IMR-90 (cell line): ENCODE data around the gene MGST2. TPM values are rescaled to one million over a fixed set of nuclear protein-coding genes. Genes with fewer than 3 reads are reported as not detected.

Source experiments
- ATAC-seq: fragments of 200-7000 bp; cut with Tn5 transposase; 2 replicates; pipeline ENCODE4 v1.9.1; 2020; ENCODE audit warnings: low read depth, mild to moderate bottlenecking, moderate library complexity
- BruUV-seq: library from RNA; stranded (reverse); fragments of 400-500 nt; replicated peaks from 2 replicates; lab custom pipeline; 2021; lab: Mats Ljungman, UMichigan
- CTCF ChIA-PET: fragments of 300-600 bp; formaldehyde crosslinking; extraction: SDS; loops from one replicate; lab custom pipeline; 2021; ENCODE audit warnings: antibody characterized with exemption; lab: Yijun Ruan, JAX
- POLR2A ChIA-PET: fragments of 300-600 bp; sonication (Branson Sonifier 250); formaldehyde crosslinking; loops from one replicate; lab custom pipeline; 2022; ENCODE audit warnings: antibody characterized with exemption; ENCODE audit not compliant: unreplicated experiment; lab: Charles Lee
- DNase-seq: peaks from one replicate; pipeline ENCODE4 v3.0.0; 2013
- H2AFZ ChIP-seq: replicated peaks from 2 replicates; pipeline ENCODE3; 2013; ENCODE audit warnings: low read length, mild to moderate bottlenecking; ENCODE audit not compliant: poor library complexity
- H2AK5ac ChIP-seq: 2 replicates; pipeline ENCODE4 v1.6.1; 2013; ENCODE audit warnings: low read depth, low read length, inconsistent platforms
- H2AK9ac ChIP-seq: replicated peaks from 2 replicates; pipeline ENCODE3; 2013; ENCODE audit warnings: mild to moderate bottlenecking, low read depth, low read length, moderate library complexity; ENCODE audit not compliant: poor library complexity
- H2BK120ac ChIP-seq: 2 replicates; pipeline ENCODE4 v1.6.1; 2013; ENCODE audit warnings: low read depth, low read length, inconsistent platforms
- H2BK15ac ChIP-seq: 3 replicates; pipeline ENCODE4 v1.6.1; 2013; ENCODE audit warnings: low read depth, low read length, inconsistent platforms
- H2BK20ac ChIP-seq: 2 replicates; pipeline ENCODE4 v1.6.1; 2013; ENCODE audit warnings: low read depth, mild to moderate bottlenecking, inconsistent platforms, low read length, moderate library complexity
- H2BK5ac ChIP-seq: 2 replicates; pipeline ENCODE4 v1.6.1; 2013; ENCODE audit warnings: mild to moderate bottlenecking, low read depth, low read length, inconsistent platforms; ENCODE audit not compliant: poor library complexity, severe bottlenecking
- H3K14ac ChIP-seq: replicated peaks from 2 replicates; pipeline ENCODE4 v1.6.1; 2013; ENCODE audit warnings: low read depth, low read length, inconsistent platforms
- H3K18ac ChIP-seq: 2 replicates; pipeline ENCODE4 v1.6.1; 2013; ENCODE audit warnings: low read depth, low read length, control low read depth
- H3K23ac ChIP-seq: 2 replicates; pipeline ENCODE4 v1.6.1; 2013; ENCODE audit warnings: low read depth, low read length, inconsistent platforms
- H3K27ac ChIP-seq: 2 replicates; pipeline ENCODE4 v1.5.1; 2013; ENCODE audit warnings: mild to moderate bottlenecking, control low read depth, low read length; ENCODE audit not compliant: insufficient read depth
- H3K27me3 ChIP-seq: 2 replicates; pipeline ENCODE4 v1.6.1; 2013; ENCODE audit warnings: low read length; ENCODE audit not compliant: control insufficient read depth, insufficient read depth
- H3K36me3 ChIP-seq: 2 replicates; pipeline ENCODE4 v1.6.1; 2013; ENCODE audit warnings: low read length, mixed read lengths; ENCODE audit not compliant: control insufficient read depth, insufficient read depth
- H3K4ac ChIP-seq: 2 replicates; pipeline ENCODE4 v1.6.1; 2013; ENCODE audit warnings: low read depth, low read length, inconsistent platforms
- H3K4me1 ChIP-seq: 2 replicates; pipeline ENCODE4 v1.6.1; 2013; ENCODE audit warnings: low read length, mixed read lengths; ENCODE audit not compliant: control insufficient read depth, insufficient read depth
- H3K4me2 ChIP-seq: 2 replicates; pipeline ENCODE4 v1.6.1; 2013; ENCODE audit warnings: low read depth, mild to moderate bottlenecking, control low read depth, low read length, moderate library complexity
- H3K4me3 ChIP-seq: 2 replicates; pipeline ENCODE4 v1.5.1; 2013; ENCODE audit warnings: low read depth, mild to moderate bottlenecking, control low read depth, low read length, moderate library complexity; ENCODE audit not compliant: insufficient read depth
- H3K56ac ChIP-seq: 2 replicates; pipeline ENCODE4 v1.6.1; 2013; ENCODE audit warnings: low read length, inconsistent platforms; ENCODE audit not compliant: insufficient read depth; ENCODE audit errors: extremely low read depth
- H3K79me1 ChIP-seq, 2 experiments: 2 replicates each; pipeline ENCODE4 v1.6.1; 2013; ENCODE audit warnings: low read length in 2 of 2, inconsistent platforms in 1 of 2, low read depth in 1 of 2
- H3K9ac ChIP-seq: 2 replicates; pipeline ENCODE4 v1.6.1; 2013; ENCODE audit warnings: low read depth, low read length, control low read depth
- H3K9me1 ChIP-seq: 2 replicates; pipeline ENCODE4 v1.6.1; 2013; ENCODE audit warnings: low read length, inconsistent platforms; ENCODE audit not compliant: insufficient read depth
- H3K9me3 ChIP-seq: 2 replicates; pipeline ENCODE4 v1.6.1; 2013; ENCODE audit warnings: low read length; ENCODE audit not compliant: control insufficient read depth, insufficient read depth
- H4K20me1 ChIP-seq: 2 replicates; pipeline ENCODE4 v1.6.1; 2013; ENCODE audit warnings: low read length, inconsistent platforms; ENCODE audit not compliant: insufficient read depth
- H4K5ac ChIP-seq: 2 replicates; pipeline ENCODE4 v1.6.1; 2013; ENCODE audit warnings: mild to moderate bottlenecking, low read depth, low read length, control low read depth
- H4K8ac ChIP-seq, 2 experiments: 2 replicates each; pipeline ENCODE4 v1.6.1; 2013; ENCODE audit warnings: low read depth in 2 of 2, low read length in 2 of 2, control low read depth in 1 of 2, inconsistent platforms in 1 of 2
- H4K91ac ChIP-seq: 2 replicates; pipeline ENCODE4 v1.6.1; 2013; ENCODE audit warnings: low read depth, low read length, inconsistent platforms; ENCODE audit not compliant: insufficient read depth
- BHLHE40 ChIP-seq: fragments of 150-350 bp; IDR thresholded peaks from 2 replicates; pipeline ENCODE4 v1.6.1; 2016; ENCODE audit warnings: mild to moderate bottlenecking, low read depth, low read length
- CHD1 ChIP-seq: IDR thresholded peaks from 2 replicates; pipeline ENCODE4 v1.6.1; 2012; ENCODE audit warnings: low read depth, low read length, improper control_type of control experiment
- ELK1 ChIP-seq: fragments of 150-350 bp; IDR thresholded peaks from 2 replicates; pipeline ENCODE4 v1.6.1; 2016; ENCODE audit warnings: low read depth, mild to moderate bottlenecking, low read length, moderate library complexity, borderline replicate concordance
- MAZ ChIP-seq: IDR thresholded peaks from 2 replicates; pipeline ENCODE4 v1.6.1; 2012; ENCODE audit warnings: low read depth, mild to moderate bottlenecking, low read length, improper control_type of control experiment, moderate library complexity, borderline replicate concordance
- NFE2L2 ChIP-seq: fragments of 150-350 bp; IDR thresholded peaks from 2 replicates; pipeline ENCODE4 v1.6.1; 2016; ENCODE audit warnings: low read depth, mild to moderate bottlenecking, low read length
- RAD21 ChIP-seq: IDR thresholded peaks from 2 replicates; pipeline ENCODE4 v1.6.1; 2012; ENCODE audit warnings: low read length, improper control_type of control experiment
- WGBS, 2 experiments: methylation state at CpG; one replicate each; pipeline versions ENCODE4 v1.1.5 to v1.1.7; 2013; ENCODE audit warnings: missing lambda C conversion rate in 2 of 2; ENCODE audit not compliant: insufficient read length in 1 of 2; ENCODE audit errors: extremely low coverage in 2 of 2; 5-methylcytosine and 5-hydroxymethylcytosine counted together
- dilution Hi-C: fragments of 300-500 bp; cut with HindIII; formaldehyde crosslinking; loops from one replicate; pipeline ENCODE4 v1.14.3; 2018; ENCODE audit warnings: low sequenced_read_pairs; ENCODE audit not compliant: unreplicated experiment
- in situ Hi-C: fragments of 300-500 bp; cut with MboI; formaldehyde crosslinking; loops from 3 replicates; pipeline ENCODE4 v1.14.3; 2019; ENCODE audit warnings: low sequenced_read_pairs, inconsistent platforms, mixed read lengths
- intact Hi-C: fragments of 100-400 bp; cut with micrococcal nuclease; formaldehyde crosslinking; loops from 2 replicates; pipeline ENCODE4 v1.10.0; 2022
- polyA plus RNA-seq, 3 experiments: library from polyadenylated mRNA; depleted of rRNA; stranded (reverse); fragments of >200 nt; gene quantifications; 2 replicates each; pipeline ENCODE4 v1.2.3, GENCODE V29; 2012; ENCODE audit warnings: low replicate concordance in 1 of 3
- total RNA-seq: library from RNA; depleted of rRNA; stranded (reverse); fragments of >200 nt; gene quantifications from 2 replicates; pipeline ENCODE4 v1.2.3, GENCODE V29; 2012

The MGST2 gene
- total and polyA plus RNA-seq, 2 of the 4 experiments (the other 2 are of a cell fraction) = 4.8 to 10.5 TPM

- Histone ChIP-seq H3K36me3 (no peaks in the 10 kb centered on the region), H2BK5ac (no peak overlapping the region), H2BK120ac (no peak overlapping the region), H3K18ac (no peak overlapping the region), H4K91ac (no peak overlapping the region), H2BK15ac (no peak overlapping the region), H4K5ac (no peak overlapping the region), H3K9ac (no peak overlapping the region), H2AK5ac (no peak overlapping the region), H3K9me1 (no peaks in the 10 kb centered on the region), H3K27me3 (no peaks in the 10 kb centered on the region), H2AFZ (no peak overlapping the region), H3K4me3 (no peak overlapping the region), H4K20me1 (no peaks in the 10 kb centered on the region), H3K4me2 (no peak overlapping the region), H3K27ac (no peak overlapping the region), H2AK9ac (no peak overlapping the region), H3K4me1 (peaks cover 6% of the 10 kb centered on the region; the same call in 1 of the 2 replicates), H3K56ac (no peak overlapping the region), H4K8ac (no peak overlapping the region), H3K14ac (no peak overlapping the region), H3K23ac (no peak overlapping the region), H2BK20ac (no peak overlapping the region), H3K4ac (no peak overlapping the region), H3K79me1 (no peaks in the 10 kb centered on the region), H3K9me3 (no peaks in the 10 kb centered on the region)
- TF ChIP-seq CHD1 = no peak
- no peak for TF ChIP-seq BHLHE40
- no peak for TF ChIP-seq NFE2L2
- no peak for TF ChIP-seq ELK1
- no peak for TF ChIP-seq MAZ
- TF ChIP-seq RAD21 = no peak
- CTCF ChIA-PET = interaction anchor here (0.6 kb wide), 1 partner anchor 427 kb away, joined by 5 read pairs; no protein-coding TSS in a partner anchor
- POLR2A ChIA-PET = no interaction called here
- ATAC-seq = peak; percentile 21; the same call in 1 of the 2 replicates
- in situ Hi-C loops (no loop called here), dilution Hi-C loops (no loop called here), intact Hi-C loops (loop anchor here (1.0 kb wide), 1 partner anchor 22 kb away; no protein-coding TSS in a partner anchor)
- WGBS, 2 experiments = 100% methylated on average over 1 of the region's 4 CpGs; no CpG with 5 or more reads in 1 of the 2 experiments
- DNase-seq = peak; percentile 54
- BruUV-seq = no TSS peak
Observed at GRCh38 chr4:139711461-139711860, 45.8 kb downstream of the MGST2 start.
